ENCODE results near the gene TENT4B. TPM values are rescaled to one million over a fixed set of nuclear protein-coding genes. Genes with fewer than 3 reads are reported as not detected.

The TENT4B gene
- total RNA-seq, 1 donor from 2014 or later = 15.2 TPM

DNA sequence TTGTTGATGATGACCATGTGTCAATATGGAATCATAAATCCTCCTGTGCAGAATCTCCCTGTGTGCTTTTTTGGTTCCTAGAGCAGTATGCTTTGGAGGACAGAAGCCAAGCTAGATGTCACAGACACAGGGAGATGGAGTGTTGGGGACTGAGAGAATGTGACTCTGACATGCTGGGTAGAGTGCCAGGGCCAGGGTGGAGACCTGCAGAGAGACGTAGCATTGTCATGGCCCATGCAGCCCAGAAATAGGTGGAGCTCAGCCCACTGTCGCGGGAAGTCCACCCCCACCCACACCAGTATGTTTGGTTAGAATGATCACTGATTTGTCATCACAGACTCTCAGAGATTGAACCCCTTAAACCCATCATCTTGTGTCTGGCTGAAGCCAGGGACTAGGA, 74.0 kb downstream of the TENT4B start:
- H2AFZ ChIP-seq (replicated peaks) = no peak overlapping the region
- no peaks in the 10 kb centered on the region for H3K27me3 ChIP-seq
- H3K27ac ChIP-seq = no peak overlapping the region
- Mint-ChIP-seq H3K9me3 (no peaks in the 10 kb centered on the region), H3K4me3 (no peak overlapping the region), H3K4me1 (no peaks in the 10 kb centered on the region), H3K27ac (no peak overlapping the region), H3K27me3 (ENCODE audit: insufficient read depth, low read depth) (no peaks in the 10 kb centered on the region), H3K36me3 (peaks cover 7% of the 10 kb centered on the region)
- no peak overlapping the region for H3K9ac ChIP-seq
- no peak for DNase-seq (ENCODE audit: low spot score)
- no peaks in the 10 kb centered on the region for H3K79me2 ChIP-seq (ENCODE audit: low read depth)
- H3K4me3 ChIP-seq = no peak overlapping the region
- no peaks in the 10 kb centered on the region for H4K20me1 ChIP-seq (ENCODE audit: low read depth)
- TF ChIP-seq EZH2 (IDR thresholded peaks at IDR 0.05) = no peak
- TF ChIP-seq, protein P1, sequence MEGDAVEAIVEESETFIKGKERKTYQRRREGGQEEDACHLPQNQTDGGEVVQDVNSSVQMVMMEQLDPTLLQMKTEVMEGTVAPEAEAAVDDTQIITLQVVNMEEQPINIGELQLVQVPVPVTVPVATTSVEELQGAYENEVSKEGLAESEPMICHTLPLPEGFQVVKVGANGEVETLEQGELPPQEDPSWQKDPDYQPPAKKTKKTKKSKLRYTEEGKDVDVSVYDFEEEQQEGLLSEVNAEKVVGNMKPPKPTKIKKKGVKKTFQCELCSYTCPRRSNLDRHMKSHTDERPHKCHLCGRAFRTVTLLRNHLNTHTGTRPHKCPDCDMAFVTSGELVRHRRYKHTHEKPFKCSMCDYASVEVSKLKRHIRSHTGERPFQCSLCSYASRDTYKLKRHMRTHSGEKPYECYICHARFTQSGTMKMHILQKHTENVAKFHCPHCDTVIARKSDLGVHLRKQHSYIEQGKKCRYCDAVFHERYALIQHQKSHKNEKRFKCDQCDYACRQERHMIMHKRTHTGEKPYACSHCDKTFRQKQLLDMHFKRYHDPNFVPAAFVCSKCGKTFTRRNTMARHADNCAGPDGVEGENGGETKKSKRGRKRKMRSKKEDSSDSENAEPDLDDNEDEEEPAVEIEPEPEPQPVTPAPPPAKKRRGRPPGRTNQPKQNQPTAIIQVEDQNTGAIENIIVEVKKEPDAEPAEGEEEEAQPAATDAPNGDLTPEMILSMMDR (IDR thresholded peaks at IDR 0.05) = no peak
- TF ChIP-seq EZH2phosphoT487 (IDR thresholded peaks at IDR 0.05) = no peak
- no peak overlapping the region for H3K4me2 ChIP-seq
- peaks cover 3% of the 10 kb centered on the region for H3F3A ChIP-seq (ENCODE audit: low read depth)
- H3K4me1 ChIP-seq = no peaks in the 10 kb centered on the region
- no peaks in the 10 kb centered on the region for H3K9me3 ChIP-seq (ENCODE audit: low read depth)
- H3K36me3 ChIP-seq = peaks cover 3% of the 10 kb centered on the region

DNA sequence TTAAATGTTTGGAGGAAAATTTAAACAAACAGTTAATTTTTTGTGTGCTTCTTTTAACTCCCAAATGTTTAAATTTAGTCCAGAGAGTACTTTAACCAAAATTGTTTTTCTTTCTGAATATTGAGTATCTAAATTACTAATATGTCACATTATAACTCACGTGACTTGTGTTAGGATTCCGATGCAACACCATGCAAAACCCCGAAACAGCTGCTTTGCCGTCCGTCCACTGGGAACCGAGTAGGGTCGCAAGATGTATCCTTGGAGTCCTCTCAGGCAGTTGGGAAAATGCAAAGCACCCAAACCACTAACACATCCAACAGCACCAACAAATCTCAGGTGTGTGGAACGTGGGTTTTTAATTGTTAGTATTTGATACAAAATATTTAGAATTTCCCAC, 74.6 kb downstream of the TENT4B start:
- Mint-ChIP-seq H3K9me3 (no peaks in the 10 kb centered on the region), H3K4me3 (no peak overlapping the region), H3K27ac (no peak overlapping the region), H3K27me3 (ENCODE audit: insufficient read depth, low read depth) (no peaks in the 10 kb centered on the region), H3K36me3 (peaks cover 7% of the 10 kb centered on the region), H3K4me1 (no peaks in the 10 kb centered on the region)
- Histone ChIP-seq H3K4me3 (no peak overlapping the region), H3K4me1 (no peaks in the 10 kb centered on the region), H3K27ac (no peak overlapping the region), H3F3A (ENCODE audit: low read depth) (peaks cover 3% of the 10 kb centered on the region), H3K79me2 (ENCODE audit: low read depth) (no peaks in the 10 kb centered on the region), H4K20me1 (ENCODE audit: low read depth) (no peaks in the 10 kb centered on the region), H3K9ac (no peak overlapping the region), H3K4me2 (no peak overlapping the region), H3K36me3 (peaks cover 3% of the 10 kb centered on the region), H2AFZ (replicated peaks) (no peak overlapping the region), H3K9me3 (ENCODE audit: low read depth) (no peaks in the 10 kb centered on the region), H3K27me3 (no peaks in the 10 kb centered on the region)
- no peak for TF ChIP-seq EZH2phosphoT487 (IDR thresholded peaks at IDR 0.05)
- DNase-seq (ENCODE audit: low spot score) = no peak

DNA sequence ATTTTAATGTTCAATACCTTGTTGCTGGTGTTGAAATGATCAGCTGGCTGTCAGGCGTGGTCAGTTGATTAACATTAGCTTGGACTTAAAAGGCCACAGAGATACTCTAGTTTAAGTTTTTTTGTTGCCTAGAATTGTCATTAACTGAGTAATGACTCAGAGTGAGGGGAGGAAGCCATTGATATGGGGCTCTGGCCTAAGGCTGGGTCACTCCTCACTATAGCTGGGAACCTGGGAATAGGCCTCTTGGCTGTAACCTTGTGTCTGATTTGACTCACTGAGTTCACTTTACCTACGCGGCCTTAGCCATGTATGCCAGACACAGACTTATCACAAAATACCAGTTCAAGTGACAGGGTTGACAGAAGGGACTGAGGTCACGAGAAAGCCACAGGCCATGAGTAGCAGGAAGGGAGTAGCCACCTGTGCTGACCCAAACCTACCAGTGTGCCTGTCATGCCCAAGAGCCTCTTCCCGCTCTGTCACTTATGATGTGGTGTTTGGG, 75.3 kb downstream of the TENT4B start:
- Histone ChIP-seq H3K4me3 (no peak overlapping the region), H3K79me2 (ENCODE audit: low read depth) (no peaks in the 10 kb centered on the region), H3K36me3 (peaks cover 3% of the 10 kb centered on the region), H3F3A (ENCODE audit: low read depth) (no peaks in the 10 kb centered on the region), H3K27me3 (no peaks in the 10 kb centered on the region), H3K4me2 (no peak overlapping the region), H2AFZ (replicated peaks) (no peak overlapping the region), H3K9me3 (ENCODE audit: low read depth) (no peaks in the 10 kb centered on the region), H3K9ac (no peak overlapping the region), H4K20me1 (ENCODE audit: low read depth) (no peaks in the 10 kb centered on the region), H3K4me1 (no peaks in the 10 kb centered on the region), H3K27ac (no peak overlapping the region)
- H3K36me3 Mint-ChIP-seq = peaks cover 7% of the 10 kb centered on the region
- no peaks in the 10 kb centered on the region for H3K9me3 Mint-ChIP-seq
- H3K27ac Mint-ChIP-seq = no peak overlapping the region
- H3K4me3 Mint-ChIP-seq = no peak overlapping the region
- TF ChIP-seq EZH2 (IDR thresholded peaks at IDR 0.05) (no peak), EZH2phosphoT487 (IDR thresholded peaks at IDR 0.05) (no peak)
- TF ChIP-seq, protein P1 (IDR thresholded peaks at IDR 0.05) = no peak
- no peak for DNase-seq (ENCODE audit: low spot score)
- no peaks in the 10 kb centered on the region for H3K27me3 Mint-ChIP-seq (ENCODE audit: insufficient read depth, low read depth)
- no peaks in the 10 kb centered on the region for H3K4me1 Mint-ChIP-seq

DNA sequence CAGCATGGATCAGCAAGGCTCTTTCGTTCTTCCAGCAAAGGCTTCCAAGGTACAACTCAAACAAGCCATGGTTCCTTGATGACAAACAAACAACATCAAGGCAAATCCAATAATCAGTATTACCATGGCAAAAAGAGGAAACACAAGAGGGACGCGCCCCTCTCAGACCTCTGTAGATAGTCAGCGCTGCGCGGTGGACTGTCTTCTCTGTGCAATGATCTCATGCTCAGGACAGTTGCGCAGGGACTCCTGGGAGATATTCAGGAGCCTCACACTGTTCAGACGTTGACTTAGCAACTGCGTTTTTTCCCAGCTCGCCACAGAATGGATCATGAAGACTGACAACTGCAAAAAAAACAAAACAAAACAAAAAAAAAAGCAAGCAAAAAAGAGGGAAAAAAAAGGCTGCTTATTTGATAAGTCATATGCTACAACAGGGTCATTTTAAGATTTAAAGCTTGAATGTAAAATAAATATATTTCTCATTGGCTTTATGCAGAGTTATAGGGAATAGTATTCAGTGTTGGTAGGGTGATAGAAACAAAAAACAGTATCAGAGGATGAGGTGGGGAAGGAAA, 76.1 kb downstream of the TENT4B start:
- TF ChIP-seq EZH2 (IDR thresholded peaks at IDR 0.05) (no peak), EZH2phosphoT487 (IDR thresholded peaks at IDR 0.05) (no peak)
- TF ChIP-seq, protein P1 (IDR thresholded peaks at IDR 0.05) = no peak
- Histone ChIP-seq H3K79me2 (ENCODE audit: low read depth) (no peaks in the 10 kb centered on the region), H3K4me1 (no peaks in the 10 kb centered on the region), H3K9ac (no peak overlapping the region), H3K27ac (no peak overlapping the region), H3K4me3 (no peak overlapping the region), H3K27me3 (no peaks in the 10 kb centered on the region), H3F3A (ENCODE audit: low read depth) (peaks cover 4% of the 10 kb centered on the region), H3K9me3 (ENCODE audit: low read depth) (no peaks in the 10 kb centered on the region), H4K20me1 (ENCODE audit: low read depth) (no peaks in the 10 kb centered on the region), H3K4me2 (no peak overlapping the region), H2AFZ (replicated peaks) (no peak overlapping the region), H3K36me3 (peaks cover 3% of the 10 kb centered on the region)
- Mint-ChIP-seq H3K4me1 (no peaks in the 10 kb centered on the region), H3K36me3 (peaks cover 6% of the 10 kb centered on the region), H3K27me3 (ENCODE audit: insufficient read depth, low read depth) (no peaks in the 10 kb centered on the region), H3K4me3 (no peak overlapping the region), H3K9me3 (no peaks in the 10 kb centered on the region), H3K27ac (no peak overlapping the region)
- DNase-seq (ENCODE audit: low spot score) = no peak

All from neural progenitor cell (in vitro differentiated cells).